NB4 (cell line): ENCODE data around the gene DGKK.

ENCODE experiments used
- CTCF ChIP-seq: IDR thresholded peaks from one replicate; pipeline ENCODE4 v1.5.1; 2012; ENCODE audit warnings: low read depth, low read length
- MAX ChIP-seq: IDR thresholded peaks from 2 replicates; pipeline ENCODE4 v1.6.1; 2011; ENCODE audit warnings: low read depth, low read length
- POLR2A ChIP-seq: IDR thresholded peaks from 2 replicates; pipeline ENCODE4 v1.6.1; 2011; ENCODE audit warnings: mild to moderate bottlenecking; ENCODE audit not compliant: insufficient read length; ENCODE audit errors: extremely low read depth

DNA sequence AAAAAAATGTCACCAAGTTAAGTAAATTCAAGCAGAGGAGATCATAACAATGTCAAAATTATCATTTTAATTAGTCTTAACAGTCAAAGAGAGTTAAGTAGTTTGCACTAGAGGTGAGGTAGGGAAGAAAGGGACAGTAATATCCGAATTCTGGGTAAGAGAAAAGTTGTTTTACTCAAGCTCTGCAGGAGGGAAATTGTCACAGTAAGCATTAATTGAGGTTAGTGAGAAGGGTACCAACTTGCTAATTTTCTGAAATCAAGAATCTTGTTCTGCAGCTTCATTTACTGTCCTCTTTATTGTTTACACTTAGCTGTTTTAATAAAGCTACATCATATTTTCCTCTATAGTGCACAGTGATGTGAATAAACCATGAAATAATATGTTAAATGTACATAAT, 11.0 kb downstream of the DGKK start:
- no peak for TF ChIP-seq CTCF
- no peak for TF ChIP-seq MAX
- TF ChIP-seq POLR2A = no peak
